ENCODE data around the gene ERMP1. TPM values are rescaled to one million over a fixed set of nuclear protein-coding genes. Genes with fewer than 3 reads are reported as not detected.

The ERMP1 gene
- total and polyA plus RNA-seq, 12 donors: 5.1 to 26.2 (median 22.3) TPM

DNA sequence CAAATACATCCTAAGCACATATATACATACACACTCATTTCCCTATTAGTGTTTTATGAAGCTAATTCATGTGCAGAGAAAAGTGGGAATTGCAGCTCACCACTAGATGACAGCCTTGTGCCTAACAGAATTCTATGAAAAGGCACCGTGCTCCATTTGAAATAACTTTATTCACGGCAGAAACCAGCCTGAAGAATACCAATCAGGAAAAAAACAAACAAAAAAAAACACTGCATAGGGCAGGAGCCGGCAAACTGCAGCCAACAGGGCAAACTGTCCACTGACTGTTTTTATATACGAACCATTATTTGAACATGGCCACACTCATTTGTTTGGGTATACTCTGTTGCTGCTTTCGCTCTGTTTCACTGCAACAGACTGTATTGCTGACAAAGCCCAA lies 33.6 kb downstream of the ERMP1 start:
- no peak for DNase-seq
- H3K36me3 ChIP-seq: peaks cover 0 to 54% (median 0%) of the 10 kb centered on the region in 9 donors
- 48 to 55% methylated on average over 5 of the region's 5 CpGs for WGBS, 2 donors
- H3K4me3 ChIP-seq: no peak overlapping the region
- peak in 1 of 8 donors; percentile 47 for ATAC-seq
- intact Hi-C loops (cut with DNase I): loop anchor here in 1 of 10 donors (10.0 kb wide), 1 partner anchor 245 kb away; no protein-coding TSS in a partner anchor
- peaks cover 0 to 5% (median 0%) of the 10 kb centered on the region in 9 donors for H3K4me1 ChIP-seq
- no peaks in the 10 kb centered on the region for H3K9me3 ChIP-seq
- no peaks in the 10 kb centered on the region for H3K27me3 ChIP-seq
- H3K27ac ChIP-seq: no peak overlapping the region
- TF ChIP-seq, protein P1, sequence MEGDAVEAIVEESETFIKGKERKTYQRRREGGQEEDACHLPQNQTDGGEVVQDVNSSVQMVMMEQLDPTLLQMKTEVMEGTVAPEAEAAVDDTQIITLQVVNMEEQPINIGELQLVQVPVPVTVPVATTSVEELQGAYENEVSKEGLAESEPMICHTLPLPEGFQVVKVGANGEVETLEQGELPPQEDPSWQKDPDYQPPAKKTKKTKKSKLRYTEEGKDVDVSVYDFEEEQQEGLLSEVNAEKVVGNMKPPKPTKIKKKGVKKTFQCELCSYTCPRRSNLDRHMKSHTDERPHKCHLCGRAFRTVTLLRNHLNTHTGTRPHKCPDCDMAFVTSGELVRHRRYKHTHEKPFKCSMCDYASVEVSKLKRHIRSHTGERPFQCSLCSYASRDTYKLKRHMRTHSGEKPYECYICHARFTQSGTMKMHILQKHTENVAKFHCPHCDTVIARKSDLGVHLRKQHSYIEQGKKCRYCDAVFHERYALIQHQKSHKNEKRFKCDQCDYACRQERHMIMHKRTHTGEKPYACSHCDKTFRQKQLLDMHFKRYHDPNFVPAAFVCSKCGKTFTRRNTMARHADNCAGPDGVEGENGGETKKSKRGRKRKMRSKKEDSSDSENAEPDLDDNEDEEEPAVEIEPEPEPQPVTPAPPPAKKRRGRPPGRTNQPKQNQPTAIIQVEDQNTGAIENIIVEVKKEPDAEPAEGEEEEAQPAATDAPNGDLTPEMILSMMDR (IDR thresholded peaks at IDR 0.05): peak in 7 of 9 donors; percentile 38 to 65 (median 56)

DNA sequence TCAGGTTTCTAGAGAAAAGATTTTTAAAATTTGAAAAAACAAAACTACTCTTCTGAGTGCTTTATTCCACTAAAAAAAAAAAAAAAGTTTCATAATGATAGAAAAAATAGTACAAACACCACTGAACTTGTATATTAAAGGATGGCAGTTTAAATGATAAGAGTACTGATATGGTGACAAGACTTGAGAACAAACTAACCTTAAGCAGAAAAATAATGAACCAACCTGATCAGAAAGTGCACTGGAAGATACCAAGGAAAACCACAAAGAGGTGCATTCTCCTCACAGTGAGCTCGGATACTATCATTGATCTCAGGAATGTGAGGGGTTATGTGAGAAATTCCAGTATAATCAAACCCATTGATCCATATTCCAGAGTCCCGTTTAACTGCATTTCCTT lies 34.3 kb downstream of the ERMP1 start:
- Histone ChIP-seq H3K27me3 (no peaks in the 10 kb centered on the region), H3K36me3 (peaks cover 0 to 47% (median 0%) of the 10 kb centered on the region in 9 donors), H3K27ac (no peak overlapping the region), H3K4me1 (peaks cover 0 to 5% (median 0%) of the 10 kb centered on the region in 9 donors), H3K4me3 (no peak overlapping the region), H3K9me3 (no peaks in the 10 kb centered on the region)
- TF ChIP-seq, protein P1 (IDR thresholded peaks at IDR 0.05): no peak
- 64 to 73% methylated on average over 2 of the region's 2 CpGs for WGBS, 2 donors
- DNase-seq (no peak), ATAC-seq (no peak)
- intact Hi-C loops (cut with DNase I): loop anchor here in 1 of 10 donors (10.0 kb wide), 1 partner anchor 246 kb away; no protein-coding TSS in a partner anchor

DNA sequence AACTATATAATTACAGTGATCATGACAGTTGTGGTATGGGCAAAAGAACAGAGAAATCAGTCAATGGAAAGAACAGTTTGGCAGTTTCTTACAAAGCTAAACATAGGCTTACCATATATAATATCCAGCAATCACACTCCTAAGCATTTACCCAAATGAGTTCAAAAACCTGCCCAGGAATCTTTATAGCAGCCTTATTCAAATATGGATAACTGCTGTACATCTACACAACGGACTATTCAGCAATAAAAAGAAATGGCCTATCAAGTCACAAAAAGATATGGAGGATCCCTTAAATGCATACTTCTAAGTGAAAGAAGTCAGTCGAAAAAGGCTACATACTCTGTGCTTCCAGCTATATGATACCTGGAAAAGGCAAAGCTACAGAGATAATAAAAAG lies 36.6 kb downstream of the ERMP1 start:
- Histone ChIP-seq H3K36me3 (peaks cover 0 to 44% (median 0%) of the 10 kb centered on the region in 9 donors), H3K27me3 (no peaks in the 10 kb centered on the region), H3K27ac (no peak overlapping the region), H3K4me1 (peaks cover 0 to 14% (median 4%) of the 10 kb centered on the region in 9 donors), H3K9me3 (no peaks in the 10 kb centered on the region), H3K4me3 (no peak overlapping the region)
- intact Hi-C loops (cut with DNase I): loop anchor here in 1 of 10 donors (10.0 kb wide), 1 partner anchor 249 kb away; no protein-coding TSS in a partner anchor
- 95 to 96% methylated on average over 2 of the region's 2 CpGs for WGBS, 2 donors
- TF ChIP-seq, protein P1 (IDR thresholded peaks at IDR 0.05): no peak
- ATAC-seq (no peak), DNase-seq (no peak)

DNA sequence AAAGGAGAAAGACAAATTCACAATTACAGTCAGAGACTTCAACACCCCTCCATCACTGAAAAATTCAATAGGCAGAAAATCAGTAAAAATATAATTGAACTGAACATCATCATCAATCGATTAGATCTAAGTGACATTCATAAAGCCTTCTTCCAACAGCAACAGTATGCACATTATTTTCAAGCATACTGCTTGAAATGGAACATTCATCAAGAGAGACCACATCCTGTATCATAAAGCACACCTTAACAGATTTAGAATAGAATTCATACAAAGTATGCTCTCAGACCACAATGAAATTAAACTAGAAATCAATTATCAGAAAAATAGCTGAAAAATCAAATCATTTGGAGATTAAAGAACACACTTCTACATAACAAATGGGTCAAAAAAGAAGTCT lies 39.1 kb downstream of the ERMP1 start:
- Histone ChIP-seq H3K27ac (no peak overlapping the region), H3K9me3 (peaks cover 0 to 6% (median 0%) of the 10 kb centered on the region in 11 donors), H3K4me1 (peaks cover 0 to 23% (median 4%) of the 10 kb centered on the region in 9 donors), H3K36me3 (peaks cover 0 to 52% (median 0%) of the 10 kb centered on the region in 9 donors), H3K4me3 (no peak overlapping the region), H3K27me3 (no peaks in the 10 kb centered on the region)
- ATAC-seq: no peak
- intact Hi-C loops (cut with DNase I): loop anchor here in 1 of 10 donors (10.0 kb wide), 1 partner anchor 251 kb away; no protein-coding TSS in a partner anchor
- TF ChIP-seq, protein P1 (IDR thresholded peaks at IDR 0.05): no peak
- no peak for DNase-seq
- 98% methylated on average over 1 of the region's 1 CpG for WGBS, 2 donors

Measured in heart right ventricle (tissue), 16 donors.